GM19452 (cell line): ENCODE measurements around the gene OR52E6.

Experiments
- ATAC-seq: cut with Tn5 transposase; IDR thresholded peaks from one replicate; pipeline ENCODE4 v1.9.1; 2021; ENCODE audit not compliant: unreplicated experiment

OR52E6 gene

GRCh38 chr11:5803982-5804381 lies 37.7 kb downstream of the OR52E6 start:
- ATAC-seq, result no peak

GRCh38 chr11:5796541-5796940 lies 45.2 kb downstream of the OR52E6 start:
- no peak for ATAC-seq

GRCh38 chr11:5791165-5791564 lies 50.5 kb downstream of the OR52E6 start, which contains the start of gene OR52N1:
Gene OR52N1 (minus strand): TSS chr11:5791265. CDS start chr11:5788816, 2,449 bp downstream.
- ATAC-seq, result no peak
